Measurements from ENCODE around the gene MMP17.

The MMP17 gene

DNA sequence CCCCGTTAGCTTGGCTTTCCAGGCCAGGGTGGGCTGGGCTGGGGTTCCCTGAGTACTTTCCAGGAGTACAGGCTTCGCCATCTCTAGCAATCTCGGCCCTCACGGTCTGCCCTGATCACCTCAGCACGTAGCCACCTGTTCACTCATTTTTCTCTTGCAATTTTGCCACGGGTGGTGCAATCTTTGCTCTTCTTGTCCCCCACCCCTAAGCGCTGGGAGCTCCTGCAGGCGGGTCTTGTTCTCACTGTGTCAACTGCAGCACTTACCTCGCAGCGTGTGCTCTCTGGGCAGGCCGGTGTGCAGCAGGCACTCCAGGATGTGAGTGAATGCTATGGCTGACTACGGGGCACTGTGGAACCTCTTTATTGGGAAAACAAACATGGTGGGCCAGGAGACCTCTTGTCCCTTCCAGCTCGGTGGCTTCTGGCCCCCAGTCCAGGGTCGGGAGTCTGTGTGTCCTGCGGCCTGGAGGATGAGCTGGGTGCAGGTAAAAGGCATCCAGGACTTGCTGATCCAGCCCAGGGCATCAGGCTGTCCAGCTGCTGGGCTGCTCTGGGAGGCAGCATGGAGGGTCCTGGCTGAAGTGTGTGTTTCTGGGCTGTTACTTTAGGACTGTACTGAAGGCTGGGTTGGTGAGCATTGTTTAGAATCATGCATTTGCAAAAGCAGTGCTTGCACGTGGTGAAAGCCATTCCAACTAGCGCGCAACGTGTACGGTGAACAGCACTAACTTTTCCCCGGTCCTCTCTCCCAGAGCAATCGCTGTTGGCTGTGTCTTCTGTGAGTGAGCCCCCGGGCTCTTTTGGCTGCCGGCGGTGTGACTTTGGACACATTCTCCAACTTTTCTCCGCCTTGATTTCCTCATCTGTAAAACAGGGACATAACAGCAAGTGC lies 64.8 kb downstream of the MMP17 start:
- DNase-seq = peak in 2 of 51 donors; percentile 9 to 11

DNA sequence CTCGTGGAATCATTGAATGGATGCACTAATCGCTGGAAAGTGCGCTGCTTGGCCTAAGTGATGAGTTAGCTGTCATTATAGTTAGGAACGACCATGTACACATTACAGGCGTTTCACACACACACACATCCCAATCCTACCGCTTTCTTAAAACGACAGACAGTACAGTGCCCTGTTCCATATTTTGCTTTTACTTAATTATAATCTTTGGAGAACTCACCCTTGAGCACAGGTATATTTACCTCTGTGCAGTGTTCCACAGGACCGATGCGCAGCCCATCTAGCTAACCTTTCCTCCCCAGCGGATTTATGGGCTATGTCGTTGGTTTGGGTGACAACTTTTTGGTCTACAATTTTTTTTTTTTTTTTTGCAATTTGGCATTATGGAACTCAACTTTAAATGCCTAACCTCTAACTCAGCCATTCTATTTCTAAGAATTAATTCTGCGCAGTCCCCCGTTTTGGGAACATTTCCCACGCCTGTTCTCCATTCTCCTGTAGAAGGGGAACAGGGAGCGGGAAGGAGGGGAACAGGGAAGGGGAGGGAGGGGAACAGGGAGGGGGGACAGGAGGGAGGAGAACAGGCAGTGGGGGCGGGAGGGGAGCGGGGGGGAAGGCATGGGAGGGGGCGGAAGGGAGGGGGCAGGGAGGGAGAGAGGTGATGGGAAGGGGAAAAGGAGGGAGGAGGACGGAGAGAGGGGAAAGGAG lies 65.6 kb downstream of the MMP17 start:
- peak in 2 of 51 donors; percentile 34 to 44 for DNase-seq

DNA sequence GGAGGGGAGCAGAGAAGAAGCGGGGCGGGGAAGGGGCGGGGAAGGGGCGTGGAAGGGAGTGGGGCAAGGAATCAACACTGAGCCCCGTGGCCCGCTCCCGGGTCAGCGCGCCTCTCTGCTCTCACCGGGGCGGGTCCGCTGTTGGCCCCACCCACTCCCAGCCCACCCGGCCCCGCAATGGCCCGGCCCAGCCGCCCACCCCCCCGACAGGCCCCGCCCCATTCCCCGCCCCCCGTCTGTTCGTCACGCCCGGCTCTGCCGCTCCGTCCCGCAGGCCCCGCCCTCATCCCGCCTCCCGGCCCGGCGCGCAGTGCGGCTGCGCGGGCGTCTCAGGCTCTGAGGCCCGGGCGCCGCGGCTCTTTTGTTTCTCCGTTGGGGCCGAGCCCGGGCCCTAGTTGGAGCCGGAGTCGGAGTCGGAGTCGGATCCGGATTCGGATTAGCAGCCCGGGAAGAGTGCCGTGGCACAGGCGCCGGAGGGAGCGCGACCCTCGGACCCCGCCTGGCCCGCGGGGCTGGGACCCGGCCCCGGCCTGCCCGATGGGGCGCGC lies 66.2 kb downstream of the MMP17 start, which contains the start of gene ULK1:
ULK1 (plus strand) TSS at position 310 of the 548 bp plus-strand sequence. CDS start 380 bp downstream, outside the sequence.
- peak; percentile 23 to 99 (median 88) for DNase-seq

DNA sequence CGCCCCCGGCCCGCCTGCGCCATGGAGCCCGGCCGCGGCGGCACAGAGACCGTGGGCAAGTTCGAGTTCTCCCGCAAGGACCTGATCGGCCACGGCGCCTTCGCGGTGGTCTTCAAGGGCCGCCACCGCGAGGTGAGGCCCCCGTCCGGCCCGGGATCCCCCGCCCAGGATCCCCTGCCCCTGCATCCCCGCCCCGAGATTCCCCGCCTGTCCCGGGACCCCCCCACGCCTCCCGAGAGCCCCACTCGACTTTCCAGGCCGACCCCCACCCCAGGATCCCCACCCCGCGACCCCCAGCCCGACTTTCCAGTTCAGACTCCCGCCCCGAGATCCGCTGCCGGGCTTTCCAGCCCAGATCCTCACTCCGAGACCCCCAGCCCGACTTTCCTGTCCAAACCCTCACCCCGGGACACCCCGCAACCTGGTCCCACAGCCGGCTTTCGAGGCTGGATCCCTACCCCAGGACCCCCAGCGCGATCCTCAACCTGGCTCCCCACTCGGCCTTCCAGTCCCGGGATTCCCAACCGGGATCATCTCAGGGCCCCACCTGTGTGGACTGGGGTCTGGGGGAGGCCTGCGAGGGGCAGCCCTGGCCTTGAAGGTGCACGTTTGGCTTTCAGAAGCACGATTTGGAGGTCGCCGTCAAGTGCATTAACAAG lies 66.9 kb downstream of the MMP17 start:
- DNase-seq = peak in 3 of 51 donors; percentile 22 to 40 (median 32)

DNA sequence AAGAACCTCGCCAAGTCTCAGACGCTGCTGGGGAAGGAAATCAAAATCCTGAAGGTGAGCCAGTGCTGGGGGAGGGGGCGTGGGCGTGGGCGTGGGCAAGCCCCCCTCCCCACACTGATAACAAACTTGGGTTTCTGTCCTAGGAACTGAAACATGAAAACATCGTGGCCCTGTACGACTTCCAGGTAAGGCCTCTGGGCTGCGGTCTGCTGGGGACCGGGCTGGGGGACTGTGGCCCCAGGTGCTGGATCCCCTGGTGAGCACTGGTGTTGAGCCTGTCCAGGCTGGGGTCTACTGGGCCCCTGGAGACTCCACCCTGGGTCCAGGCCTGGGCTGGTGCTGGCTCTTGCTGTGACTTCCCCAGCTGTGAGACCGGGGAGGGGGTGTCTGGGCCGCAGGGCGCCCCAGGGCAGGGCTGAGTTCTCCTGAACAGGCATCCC lies 67.5 kb downstream of the MMP17 start:
- peak in 1 of 51 donors; percentile 38 for DNase-seq

DNA sequence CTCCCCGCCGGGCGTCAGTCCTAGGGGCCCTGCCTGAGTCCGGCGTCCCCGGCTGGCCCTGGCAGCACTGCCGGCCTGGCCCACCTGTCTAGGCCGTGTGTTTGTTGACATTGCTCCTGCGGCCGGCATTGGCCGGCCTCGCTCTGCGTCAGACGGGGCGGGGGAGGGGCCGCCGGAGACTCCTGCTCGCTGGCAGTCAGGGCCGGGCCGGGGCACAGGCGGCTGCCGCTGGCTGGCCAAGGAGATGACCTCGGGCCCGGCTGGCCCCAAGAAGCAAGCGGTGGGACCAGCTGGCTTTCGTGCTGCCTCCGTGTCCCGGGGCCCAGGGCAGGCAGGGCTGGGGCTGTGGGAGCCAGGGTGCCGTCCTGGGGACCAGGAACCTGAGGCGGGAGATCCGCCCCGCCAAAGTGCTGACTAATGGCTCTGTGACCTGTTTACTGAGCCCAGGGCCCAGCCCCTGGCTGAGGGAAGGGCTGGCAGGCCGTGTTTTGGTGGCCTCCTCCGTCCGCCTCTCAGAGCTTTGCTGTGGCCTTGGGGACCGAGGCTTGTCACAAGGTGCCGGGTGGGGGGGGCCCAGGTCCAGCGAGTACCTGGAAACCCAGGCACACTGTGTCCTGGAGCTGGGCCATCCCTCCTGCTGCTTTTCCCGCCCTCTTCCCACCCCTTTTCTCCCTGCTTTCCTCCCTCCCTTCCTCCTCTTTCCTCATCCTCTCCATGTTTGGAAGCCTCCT lies 68.1 kb downstream of the MMP17 start:
- peak in 50 of 51 donors; percentile 37 to 90 (median 78) for DNase-seq

DNA sequence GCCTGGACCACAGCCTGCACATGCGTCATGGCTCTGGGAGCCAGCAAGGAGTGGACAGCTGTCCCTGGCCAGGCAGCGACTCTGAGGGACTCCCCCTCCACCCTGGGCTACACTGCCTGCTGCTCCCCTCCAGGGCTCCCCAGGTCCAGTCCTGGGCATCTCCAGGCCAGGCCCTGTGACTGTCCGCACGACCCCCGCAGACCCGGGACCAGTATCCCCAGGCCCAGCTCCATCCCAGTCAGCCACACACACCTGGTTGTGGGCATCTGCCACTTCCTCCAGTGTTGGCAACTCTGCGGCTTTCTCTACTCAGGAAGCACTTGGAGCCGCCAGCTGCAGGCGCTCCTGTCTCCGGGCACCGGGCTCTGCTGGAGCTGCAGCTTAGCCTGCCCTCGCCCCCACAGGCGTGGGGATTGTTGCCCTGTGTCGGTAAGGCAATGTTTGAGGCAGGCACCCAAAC lies 68.6 kb downstream of the MMP17 start:
- DNase-seq = peak in 19 of 51 donors; percentile 12 to 82 (median 70)

DNA sequence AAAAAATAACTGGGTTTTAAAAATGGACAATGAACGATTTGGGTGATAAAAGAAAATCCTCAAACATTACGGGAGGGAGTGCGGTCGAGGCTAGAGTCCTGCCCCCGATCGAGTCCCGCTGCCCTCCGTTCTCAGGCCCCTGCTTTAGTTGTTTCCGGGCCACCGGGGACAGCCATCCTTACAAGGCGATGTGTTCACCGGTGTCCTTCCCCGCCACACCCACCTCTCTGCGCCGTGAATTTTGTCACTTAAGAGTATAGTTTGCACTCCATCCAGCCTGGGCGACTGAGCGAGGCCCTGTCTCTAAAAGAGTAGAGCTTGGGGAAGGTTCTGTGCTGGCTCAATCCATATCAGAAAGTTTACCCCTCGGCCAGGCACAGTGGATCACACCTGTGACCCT lies 69.1 kb downstream of the MMP17 start:
- DNase-seq = no peak

DNA sequence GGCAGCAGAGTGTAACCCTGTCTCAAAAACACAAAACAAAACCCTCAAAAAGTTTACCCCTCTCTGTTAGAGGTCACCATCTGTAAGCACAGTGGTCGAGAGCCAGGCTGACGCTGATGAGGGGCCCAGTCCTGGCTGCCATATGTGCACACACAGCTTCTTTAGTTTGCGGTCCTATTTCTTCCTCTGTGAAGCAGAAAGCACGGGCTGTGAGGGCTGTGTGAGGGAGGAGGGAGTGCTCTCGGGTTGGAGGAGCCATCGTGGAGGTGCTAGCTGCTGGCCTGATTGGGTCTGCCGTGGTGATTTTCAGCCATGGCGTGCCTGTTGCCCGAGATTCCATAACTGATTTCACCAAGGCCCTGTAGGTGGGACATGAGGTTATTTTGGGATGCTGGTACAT lies 69.7 kb downstream of the MMP17 start:
- DNase-seq = no peak

DNA sequence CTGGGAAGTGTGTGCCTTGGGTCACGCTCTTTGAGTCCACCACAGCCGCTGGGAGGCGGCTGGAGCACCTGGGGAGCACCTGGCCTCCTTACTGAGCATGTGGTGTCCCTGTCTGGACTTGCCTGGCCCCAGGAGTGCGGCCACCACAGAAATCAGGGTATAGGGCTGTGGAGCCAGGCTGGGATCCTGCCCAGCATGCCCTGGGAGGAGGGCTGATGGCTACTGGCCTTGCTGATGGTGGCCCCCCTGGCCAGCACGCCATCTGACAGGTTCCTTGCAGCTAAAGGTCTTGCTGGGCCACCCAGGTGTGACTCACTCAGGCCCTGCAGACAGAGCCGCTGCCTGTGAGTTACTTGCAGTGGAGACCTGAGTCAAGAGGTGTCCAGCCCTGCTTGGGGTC lies 72.2 kb downstream of the MMP17 start:
- no peak for DNase-seq
